Pancreas (tissue), 10 donors: ENCODE measurements around the gene TBL2. TPM values are rescaled to one million over a fixed set of nuclear protein-coding genes. Genes with fewer than 3 reads are reported as not detected.

Experiments used
- ATAC-seq, 4 donors: fragments of 200-7000 bp; cut with Tn5 transposase; one replicate each; pipeline versions ENCODE4 v1.8.0 to v1.9.1; 2020; ENCODE audit warnings: mild to moderate bottlenecking in 4 of 4, moderate library complexity in 4 of 4
- DNase-seq, 6 donors: peaks; one replicate each; pipeline ENCODE4 v3.0.0-alpha.2; 2020
- FAIRE-seq: peaks from 2 replicates; lab custom pipeline; 2012; peaks lifted over from hg19 to GRCh38; lab: Jason Lieb, UNC
- H3K27ac ChIP-seq, 4 donors: fragments of 200-600 bp; sonication (generic); 1 replicate in 3 of 4; 2 replicates in 1 of 4; pipeline versions ENCODE4 v1.5.0 to v1.8.0; 2020
- H3K27me3 ChIP-seq, 4 donors: fragments of 200-600 bp; one replicate each; pipeline ENCODE4 v1.8.0; 2021
- H3K36me3 ChIP-seq, 3 donors: fragments of 200-600 bp; sonication (generic) in 1 of 3; one replicate each; pipeline versions ENCODE4 v1.5.0 to v1.8.0; 2020 to 2021
- H3K4me1 ChIP-seq, 3 donors: fragments of 200-600 bp; one replicate each; pipeline ENCODE4 v1.8.0; 2021
- H3K4me3 ChIP-seq, 4 donors: fragments of 200-600 bp; sonication (generic) in 2 of 4; one replicate each; pipeline versions ENCODE4 v1.5.0 to v1.8.0; 2020 to 2021
- H3K9me3 ChIP-seq, 4 donors: fragments of 200-600 bp; one replicate each; pipeline ENCODE4 v1.8.0; 2021
- CTCF ChIP-seq, 4 donors: fragments of 200-600 bp; sonication (generic) in 3 of 4; IDR thresholded peaks; one replicate each; pipeline versions ENCODE4 v1.5.0 to v1.8.0; 2021; ENCODE audit warnings: antibody characterized with exemption in 4 of 4
- WGBS, 2 donors: extraction: QIAGEN DNeasy Blood & Tissue Kit; methylation state at CpG; one replicate each; pipeline ENCODE4 v1.1.7; 2013; 5-methylcytosine and 5-hydroxymethylcytosine counted together
- intact Hi-C, 3 donors: fragments of 100-400 bp; cut with DNase I; formaldehyde crosslinking; loops; one replicate each; pipeline versions ENCODE4 v1.11.1 to v1.14.2; 2022
- polyA plus RNA-seq, 2 donors: library from polyadenylated mRNA; stranded (reverse); fragments of 200-250 nt; gene quantifications; one replicate each; pipeline ENCODE4 v1.2.3, GENCODE V29; 2013
- total RNA-seq, 6 donors: library from RNA; stranded (reverse); fragmentation: NEBNext Ultra II Directional in 4 of 6; extraction: Animal tissue kit (Norgen Biotek cat#: 25700) in 4 of 6; gene quantifications; one replicate each; pipeline versions ENCODE4 v1.2.1 to v1.2.4, GENCODE V29; 2021 to 2023
- donor health status: healthy with polysubstance abuse.
- donor health status: DM: no; HTN: no; CAD: no; lungs with moderate emphysema.
- donor health status: DM: no; HTN: no; CAD: no.
- donor health status: control.
- donor health status: control.
- donor health status: Bipolar disorder and iron deficiency.
- donor health status: DM: yes; HTN: yes; CAD: no.
- donor health status: DM: no; HTN: no; CAD: no.
- donor health status: DM: no; HTN: no; CAD: no.
- donor health status: DM: yes; HTN: yes; CAD: no.

TBL2 gene
- total and polyA plus RNA-seq, 8 donors = 17.2 to 38.9 (median 27.0) TPM

- no peaks in the 10 kb centered on the region for H3K9me3 ChIP-seq
- TF ChIP-seq CTCF (IDR thresholded peaks at IDR 0.05) = no peak
- no peak overlapping the region for H3K27ac ChIP-seq
- H3K27me3 ChIP-seq = no peaks in the 10 kb centered on the region
- H3K36me3 ChIP-seq = no peaks in the 10 kb centered on the region
- H3K4me3 ChIP-seq = no peak overlapping the region
- no peak for FAIRE-seq
- no peak for DNase-seq
- whole genome bisulfite sequencing, 2 donors = 79 to 83% methylated on average over 21 to 23 of the region's 23 CpGs
- intact Hi-C loops = loop anchor here in 2 of 3 donors (5.0 to 10.0 kb wide), 3 partner anchors 119 to 252 kb away; no protein-coding TSS in a partner anchor
- H3K4me1 ChIP-seq = no peaks in the 10 kb centered on the region
- ATAC-seq = no peak
These were observed 27.3 kb upstream of the TBL2 start for GRCh38 chr7:73605601-73606220.

- Histone ChIP-seq H3K4me3 (no peak overlapping the region), H3K9me3 (no peaks in the 10 kb centered on the region), H3K27ac (no peak overlapping the region), H3K36me3 (no peaks in the 10 kb centered on the region), H3K27me3 (no peaks in the 10 kb centered on the region), H3K4me1 (no peaks in the 10 kb centered on the region)
- FAIRE-seq (no peak), ATAC-seq (peak in 3 of 4 donors; percentile 5 to 30 (median 11)), DNase-seq (no peak)
- 30 to 48% methylated on average over 22 of the region's 22 CpGs for WGBS, 2 donors
- no peak for TF ChIP-seq CTCF (IDR thresholded peaks at IDR 0.05)
- intact Hi-C loops = loop anchor here in 2 of 3 donors (5.0 to 10.0 kb wide), 2 partner anchors 119 to 122 kb away; no protein-coding TSS in a partner anchor
These were observed 24.6 kb upstream of the TBL2 start for GRCh38 chr7:73602721-73603651.

DNA sequence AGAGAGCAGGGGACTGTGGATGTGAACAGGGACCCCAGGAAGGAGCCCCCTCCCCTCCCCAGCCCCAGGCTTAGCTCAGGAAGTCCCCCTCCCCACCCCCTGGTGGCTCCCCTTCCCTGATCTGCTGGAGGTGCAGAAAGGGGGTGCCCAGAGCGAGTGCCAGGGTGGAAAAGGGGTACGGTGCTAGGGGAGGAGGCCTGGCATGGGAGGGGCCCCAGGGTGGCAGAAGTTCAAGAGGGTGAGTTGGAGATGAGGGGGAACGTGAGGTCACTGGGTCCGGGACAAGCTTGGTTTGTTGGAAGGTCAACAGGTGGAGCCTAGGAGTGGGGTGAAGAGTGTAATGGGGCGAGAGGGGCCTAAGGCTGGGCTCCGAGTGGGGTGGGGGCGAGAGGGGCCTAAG lies 21.5 kb upstream of the TBL2 start:
- no peak overlapping the region for H3K27ac ChIP-seq
- WGBS, 2 donors = 40 to 42% methylated on average over 7 of the region's 7 CpGs
- H3K27me3 ChIP-seq = no peaks in the 10 kb centered on the region
- H3K4me3 ChIP-seq = no peak overlapping the region
- no peak for FAIRE-seq
- TF ChIP-seq CTCF (IDR thresholded peaks at IDR 0.05) = no peak
- no peak for ATAC-seq
- no peaks in the 10 kb centered on the region for H3K36me3 ChIP-seq
- H3K4me1 ChIP-seq = no peaks in the 10 kb centered on the region
- no peaks in the 10 kb centered on the region for H3K9me3 ChIP-seq
- intact Hi-C loops = loop anchor here in 2 of 3 donors (5.0 to 10.0 kb wide), 2 partner anchors 122 to 125 kb away; no protein-coding TSS in a partner anchor
- DNase-seq = no peak

GRCh38 chr7:73599151-73599882 lies 20.9 kb upstream of the TBL2 start:
- no peak for FAIRE-seq
- Histone ChIP-seq H3K9me3 (no peaks in the 10 kb centered on the region), H3K27me3 (no peaks in the 10 kb centered on the region), H3K4me1 (no peaks in the 10 kb centered on the region), H3K27ac (no peak overlapping the region), H3K4me3 (no peak overlapping the region), H3K36me3 (no peaks in the 10 kb centered on the region)
- no peak for DNase-seq
- no peak for TF ChIP-seq CTCF (IDR thresholded peaks at IDR 0.05)
- intact Hi-C loops = no loop called here
- no peak for ATAC-seq
- 67 to 77% methylated on average over 13 of the region's 13 CpGs for WGBS, 2 donors
